Activated effector memory CD4-positive, alpha-beta T cell treated with Interleukin-2 at 50 U/mL for 16 hours (primary cell): ENCODE results near the gene TNS4.

Experiments
- DNase-seq: peaks from one replicate; pipeline ENCODE4 v3.0.0-alpha.2; 2020

Gene TNS4

GRCh38 chr17:40534371-40535189 is 33.2 kb upstream of the TNS4 start:
- no peak for DNase-seq

GRCh38 chr17:40533896-40534295 is 32.5 kb upstream of the TNS4 start:
- DNase-seq, result no peak

DNA sequence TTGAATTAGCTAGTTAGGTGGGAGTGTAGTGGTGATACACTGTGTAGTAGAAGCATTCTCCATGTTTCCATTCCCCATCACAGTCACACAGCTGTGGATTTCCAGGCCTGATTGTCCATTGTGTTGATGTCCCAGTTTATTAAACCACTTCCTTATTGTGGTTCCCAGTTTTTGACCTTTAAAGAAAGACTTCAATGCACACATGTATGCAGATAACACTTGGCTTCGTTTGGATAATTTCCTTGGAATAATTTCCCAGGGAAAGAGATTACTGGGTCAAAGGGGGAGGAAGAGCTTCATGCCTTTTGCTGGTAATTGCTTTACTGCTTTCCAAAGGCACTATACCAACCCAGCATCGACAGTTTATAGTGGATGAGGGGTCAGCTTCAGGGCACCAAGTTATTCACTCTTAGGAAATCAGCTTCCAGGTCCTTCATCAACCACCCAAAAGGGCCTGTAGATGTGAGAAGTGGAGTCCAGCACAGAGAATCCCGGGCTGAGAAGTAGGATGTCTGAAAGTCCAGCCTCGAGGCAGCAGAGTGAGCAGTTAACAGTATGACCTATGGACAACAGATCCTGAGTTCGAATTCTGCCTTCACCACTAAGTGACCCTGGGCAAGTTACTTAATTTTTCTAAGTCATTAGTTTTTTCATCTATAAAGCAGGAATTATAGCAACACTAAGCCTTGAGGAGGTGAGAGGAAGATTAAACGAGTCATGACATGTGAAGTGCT is 31.3 kb upstream of the TNS4 start:
- DNase-seq, result no peak

DNA sequence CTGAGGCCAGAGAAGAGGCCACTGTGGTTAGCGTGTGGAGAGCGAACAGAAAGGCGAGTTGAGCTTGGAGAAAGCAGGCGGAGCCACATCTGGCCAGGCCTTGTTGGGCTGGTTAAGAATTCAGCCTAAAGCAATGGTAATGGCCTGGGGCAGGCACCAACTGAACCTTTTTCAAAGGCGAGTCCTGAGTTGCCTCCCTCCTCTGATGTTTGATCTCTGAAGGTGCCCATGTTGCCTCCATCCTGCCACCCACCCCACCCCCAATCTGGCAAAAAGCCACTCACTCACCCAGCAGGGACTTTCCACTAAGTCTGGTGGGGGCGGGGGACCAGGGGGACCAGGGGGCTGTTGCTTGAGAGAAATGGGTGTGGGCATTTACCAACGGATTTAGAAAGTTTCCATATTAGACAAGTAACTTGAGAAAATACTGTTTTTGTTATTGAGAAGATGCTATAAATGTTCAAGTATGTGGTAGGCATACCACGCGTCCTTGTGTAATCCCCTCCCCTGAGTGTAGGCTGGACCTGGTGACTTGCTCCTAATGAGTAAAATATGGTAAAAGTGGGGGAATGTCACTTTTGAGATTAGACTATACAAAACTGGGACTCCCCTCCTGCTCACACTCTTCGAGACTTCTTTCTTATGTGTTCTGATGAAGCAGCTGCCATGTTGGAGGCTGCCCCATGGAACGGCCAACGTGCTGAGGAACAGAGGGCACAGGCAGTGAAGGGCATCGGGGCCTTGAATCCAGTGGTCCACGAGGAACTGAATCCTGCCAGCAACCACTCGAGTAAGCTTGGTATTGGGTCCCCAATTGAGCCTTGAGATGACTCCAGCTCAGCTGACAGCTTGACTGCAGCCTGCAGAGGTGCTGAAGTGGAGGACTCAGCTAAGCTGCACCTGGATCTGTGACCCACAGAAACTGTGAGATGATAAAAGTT is 29.9 kb upstream of the TNS4 start:
- peak; percentile 52 for DNase-seq

- no peak for DNase-seq
These were observed 29.1 kb upstream of the TNS4 start for GRCh38 chr17:40530531-40530994.

GRCh38 chr17:40529991-40530390 is 28.6 kb upstream of the TNS4 start:
- no peak for DNase-seq

DNA sequence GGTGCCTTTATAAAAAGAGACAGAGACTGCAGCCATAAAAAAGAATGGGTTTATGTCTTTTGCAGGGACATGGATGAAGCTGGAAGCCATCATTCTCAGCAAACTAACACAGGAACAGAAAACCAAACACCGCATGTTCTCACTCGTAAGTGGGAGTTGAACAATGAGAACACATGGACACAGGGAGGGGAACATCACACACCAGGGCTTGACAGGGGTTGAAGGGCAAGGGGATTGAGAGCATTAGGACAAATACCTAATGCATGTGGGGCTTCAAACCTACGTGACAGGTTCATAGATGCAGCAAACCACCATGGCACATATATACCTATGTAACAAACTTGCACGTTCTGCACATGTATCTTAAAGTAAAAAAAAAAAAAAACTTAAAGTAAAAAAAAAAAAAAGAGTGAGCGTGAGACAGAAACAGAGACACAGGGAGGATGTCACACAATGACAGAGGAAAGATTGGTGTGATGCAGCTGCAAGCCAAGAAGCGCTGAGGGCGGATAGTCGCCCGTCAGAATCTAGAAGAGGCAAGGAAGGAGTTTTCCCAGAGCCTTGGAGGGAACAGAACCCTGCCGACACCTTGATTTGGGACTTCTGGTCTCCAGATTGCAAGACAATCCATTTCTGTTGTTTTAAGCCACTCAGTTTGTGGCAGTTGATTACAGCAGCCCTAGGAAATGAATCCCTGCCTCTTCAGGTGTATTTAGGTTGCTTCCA is 27.4 kb upstream of the TNS4 start:
- no peak for DNase-seq

GRCh38 chr17:40526668-40527067 is 25.2 kb upstream of the TNS4 start:
- DNase-seq, result no peak

- no peak for DNase-seq
These were observed 23.9 kb upstream of the TNS4 start for GRCh38 chr17:40525294-40525693.

DNA sequence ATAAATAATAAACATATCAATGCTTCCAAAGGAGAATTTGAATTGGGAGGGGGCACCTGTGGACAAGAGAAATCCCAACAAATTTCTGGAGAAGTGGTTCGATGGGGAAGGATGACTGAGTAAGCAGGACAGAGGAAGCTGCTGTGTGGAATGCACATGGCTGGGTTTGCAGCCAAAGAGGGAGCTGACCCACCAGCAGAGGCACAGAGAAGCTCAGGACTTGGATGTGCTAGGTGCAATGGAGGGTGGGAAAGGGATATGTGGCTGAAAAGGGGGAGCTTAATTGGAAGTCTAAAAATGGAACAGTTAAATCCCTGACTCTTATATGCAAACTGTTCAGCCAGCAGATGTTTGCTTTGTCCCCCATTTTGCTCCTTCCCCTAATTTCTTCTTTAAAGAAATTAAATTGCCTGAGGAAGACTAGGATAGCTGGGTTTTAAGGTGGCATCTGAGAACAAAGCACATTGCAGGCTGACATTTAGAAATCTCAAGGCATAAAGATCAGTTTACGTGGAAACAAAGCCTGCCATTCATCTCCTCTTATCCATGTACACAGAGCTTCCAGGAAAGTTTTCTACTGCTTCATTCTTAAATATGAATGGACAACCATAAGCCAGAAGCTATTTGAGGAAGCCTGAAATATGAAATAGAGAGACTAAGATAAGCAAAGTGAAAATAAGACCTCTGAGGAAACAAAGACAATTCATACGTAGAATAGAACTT is 23.0 kb upstream of the TNS4 start:
- no peak for DNase-seq

DNA sequence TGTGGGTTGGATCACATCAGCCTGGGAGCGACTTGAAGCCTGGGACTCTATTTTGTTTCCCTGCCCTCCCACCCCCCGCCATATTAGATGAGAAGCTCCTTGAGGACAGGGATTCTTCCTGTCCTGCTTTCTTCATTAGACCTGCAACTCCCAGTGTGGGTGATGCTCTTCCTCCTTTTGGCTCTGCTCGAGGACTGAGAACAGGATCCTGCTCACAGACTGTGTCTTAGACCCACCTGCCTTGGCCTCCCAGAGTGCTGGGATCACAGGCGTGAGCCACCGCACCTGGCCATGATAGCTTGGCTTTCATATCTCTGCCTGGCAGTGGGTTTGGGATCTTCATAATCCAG is 21.5 kb upstream of the TNS4 start:
- no peak for DNase-seq

GRCh38 chr17:40522250-40522960 is 21.0 kb upstream of the TNS4 start:
- DNase-seq, result no peak

- no peak for DNase-seq
These were observed 19.6 kb upstream of the TNS4 start for GRCh38 chr17:40520991-40521453.

GRCh38 chr17:40519089-40519775 is 17.8 kb upstream of the TNS4 start:
- no peak for DNase-seq

DNA sequence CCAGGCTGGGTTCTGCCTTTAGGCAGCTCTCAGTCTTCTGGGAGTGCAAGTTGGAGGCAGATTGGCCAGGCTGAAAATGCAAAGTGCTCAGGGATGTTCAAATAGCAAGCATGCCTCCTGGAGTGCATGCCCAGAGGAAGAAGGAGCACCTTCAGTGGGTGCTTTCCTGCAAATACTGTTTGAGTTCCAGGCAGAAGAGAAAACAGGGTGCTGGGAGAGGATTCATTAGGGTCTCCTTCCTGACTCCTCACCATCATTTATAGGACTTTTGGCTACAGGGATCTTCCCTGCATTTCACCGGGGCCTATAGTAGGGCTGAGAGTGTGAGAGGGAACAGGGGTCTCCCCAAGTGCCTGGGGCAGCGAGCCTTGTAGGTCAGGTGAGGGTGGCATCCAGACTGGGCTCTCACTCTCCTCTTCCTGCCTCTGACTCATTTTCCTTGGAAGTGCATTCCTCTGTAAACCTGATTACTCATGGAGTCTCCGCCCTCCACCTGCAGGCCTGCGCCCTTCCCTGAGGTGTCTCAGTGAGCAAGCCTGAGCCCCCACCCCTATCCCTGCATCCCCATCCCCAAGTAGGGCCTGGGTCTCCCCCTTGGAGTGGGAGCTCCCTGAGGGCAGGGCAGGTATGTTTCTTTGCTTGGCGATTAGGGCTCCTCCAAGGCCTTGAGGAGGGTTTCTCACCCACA is 17.1 kb upstream of the TNS4 start:
- DNase-seq, result no peak

DNA sequence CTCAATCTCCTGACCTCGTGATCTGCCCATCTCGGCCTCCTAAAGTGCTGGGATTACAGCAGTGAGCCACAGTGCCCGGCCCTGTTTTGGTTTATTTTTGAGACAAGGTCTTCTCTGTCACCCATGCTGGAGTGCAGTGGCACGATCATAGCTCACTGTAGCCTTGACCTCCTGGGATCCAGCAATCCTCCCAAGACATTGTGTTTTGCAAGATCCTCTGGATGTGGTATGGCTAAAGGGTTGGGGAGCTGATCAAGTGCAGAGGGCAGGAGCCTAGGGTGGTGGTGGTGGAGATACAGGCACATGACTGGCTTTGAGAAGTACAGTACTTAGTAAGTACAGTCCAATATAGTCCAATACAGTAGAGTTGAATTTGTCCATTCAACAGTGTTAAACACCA is 16.6 kb upstream of the TNS4 start:
- no peak for DNase-seq

DNA sequence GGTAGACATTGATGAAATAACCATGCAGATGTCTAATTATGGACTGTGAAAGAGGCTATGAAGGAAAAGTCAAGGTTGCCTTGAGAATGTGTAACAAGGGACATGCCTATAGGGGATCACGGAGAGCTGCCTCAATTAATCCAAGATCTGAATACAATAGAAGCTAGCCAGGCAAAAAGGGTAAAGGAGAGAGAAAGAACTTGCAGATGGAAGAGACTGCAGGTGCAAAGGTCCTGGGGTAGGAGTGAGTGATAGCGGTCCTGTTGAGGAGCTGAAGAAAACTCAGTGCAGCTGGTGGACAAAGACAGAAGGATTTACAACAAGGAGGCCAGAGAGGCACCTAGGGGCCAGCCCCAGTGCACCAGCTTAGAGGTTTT is 15.9 kb upstream of the TNS4 start:
- DNase-seq, result no peak

DNA sequence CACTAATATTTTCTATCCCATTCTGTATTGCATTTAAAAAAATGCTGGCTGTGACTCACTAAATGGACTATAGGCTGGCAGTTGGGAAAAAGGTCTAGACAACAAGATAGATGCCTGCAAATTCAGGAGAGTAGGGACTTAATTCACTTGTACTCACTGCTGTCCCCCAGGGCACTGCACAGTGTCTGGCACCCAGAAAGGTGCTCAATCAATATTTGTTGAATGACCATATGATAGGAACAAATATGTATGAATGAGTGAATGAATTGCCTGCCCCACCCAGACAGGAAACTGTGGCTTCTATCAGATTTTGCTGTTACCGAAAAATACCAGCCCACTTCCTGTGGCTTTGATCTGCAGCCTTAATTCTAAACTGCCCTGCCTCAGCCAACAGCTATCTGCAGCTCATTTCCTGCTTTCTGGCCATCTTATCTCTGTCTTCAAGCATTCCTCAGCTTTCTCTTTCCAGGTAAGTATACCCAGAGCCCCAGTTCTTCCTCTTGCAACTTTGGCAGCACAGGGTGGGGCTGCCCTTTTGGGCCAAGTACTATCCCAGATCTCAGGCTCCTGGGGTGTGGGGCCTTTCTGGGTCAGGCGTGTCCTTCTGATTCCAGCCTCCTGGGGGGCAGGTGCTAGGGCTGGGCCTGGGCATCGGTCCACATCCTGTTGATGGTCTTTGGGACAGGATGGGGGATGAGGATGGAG is 15.3 kb upstream of the TNS4 start:
- DNase-seq, result peak; percentile 62

DNA sequence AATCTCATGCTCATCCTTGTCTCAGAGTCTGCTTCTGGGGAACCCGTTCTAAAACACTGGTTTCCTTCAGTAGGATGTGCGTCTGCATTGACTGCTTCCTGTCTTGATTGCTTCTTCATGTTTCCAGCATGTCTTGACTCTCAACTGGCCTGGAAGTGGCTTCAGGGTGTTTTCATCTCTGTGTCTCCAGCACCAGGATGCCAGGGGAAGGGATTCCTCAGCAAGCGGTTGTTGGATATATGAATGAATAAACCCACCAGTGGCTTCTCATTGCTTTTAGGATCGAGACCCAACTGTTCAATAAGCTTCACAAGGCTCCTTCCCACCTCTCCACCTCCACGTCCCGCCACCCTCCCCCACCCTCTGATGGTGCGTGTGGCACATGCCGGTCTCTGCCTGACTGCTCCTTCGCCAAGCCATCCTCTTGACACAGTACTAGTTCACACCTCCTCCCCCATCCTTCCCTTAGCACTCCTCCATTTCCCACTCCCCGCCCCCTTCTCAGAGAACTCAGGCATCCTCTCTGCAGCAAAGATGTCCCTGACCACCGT is 14.1 kb upstream of the TNS4 start:
- no peak for DNase-seq
